Stimulated activated CD4-positive, alpha-beta T cell treated with anti-CD3 and anti-CD28 coated beads, Interleukin-4, amount 100 ng/mL, for 1 hour (primary cell): ENCODE results near the gene CCDC150.
A peak's percentile ranks its signal among the peaks of the same experiment; 100 is the strongest.
"Not testable (repeated sequence)": the region's sequence is repeated elsewhere in the genome, so short reads cannot be mapped to it uniquely, and the experiment has no call there.

Experiments
- DNase-seq: peaks from one replicate; pipeline ENCODE4 v3.0.0-alpha.2; 2020

The CCDC150 gene

GRCh38 chr2:196639180-196640030, at the start of gene CCDC150:
Gene CCDC150 (plus strand): TSS chr2:196639715. CDS start chr2:196639767, 52 bp downstream.
- DNase-seq = peak; percentile 92

- no peak for DNase-seq
Observed at GRCh38 chr2:196590286-196590685, 49.2 kb upstream of the CCDC150 start.

- DNase-seq = no peak
Observed at GRCh38 chr2:196591004-196591403, 48.5 kb upstream of the CCDC150 start.

- no peak for DNase-seq
Observed at GRCh38 chr2:196591621-196592022, 47.9 kb upstream of the CCDC150 start.

GRCh38 chr2:196592331-196592910, 47.1 kb upstream of the CCDC150 start:
- no peak for DNase-seq

GRCh38 chr2:196592911-196593881, 46.3 kb upstream of the CCDC150 start, which contains the start of gene HECW2:
Gene HECW2 (minus strand): TSS chr2:196593554.
- peak; percentile 5 for DNase-seq

- no peak for DNase-seq
Observed at GRCh38 chr2:196594158-196594557, 45.4 kb upstream of the CCDC150 start.

GRCh38 chr2:196597531-196597930, 42.0 kb upstream of the CCDC150 start:
- no peak for DNase-seq

GRCh38 chr2:196598412-196598811, 41.1 kb upstream of the CCDC150 start:
- no peak for DNase-seq

GRCh38 chr2:196598846-196599245, 40.7 kb upstream of the CCDC150 start:
- no peak for DNase-seq

GRCh38 chr2:196601430-196602306, 37.8 kb upstream of the CCDC150 start:
- no peak for DNase-seq

GRCh38 chr2:196604196-196604595, 35.3 kb upstream of the CCDC150 start:
- no peak for DNase-seq

- DNase-seq = no peak
Observed at GRCh38 chr2:196606516-196606915, 33.0 kb upstream of the CCDC150 start.

- DNase-seq = no peak
Observed at GRCh38 chr2:196607073-196607472, 32.4 kb upstream of the CCDC150 start.

- not testable (repeated sequence) for DNase-seq
Observed at GRCh38 chr2:196607896-196608295, 31.6 kb upstream of the CCDC150 start.

GRCh38 chr2:196609806-196610205, 29.7 kb upstream of the CCDC150 start:
- no peak for DNase-seq

- no peak for DNase-seq
Observed at GRCh38 chr2:196610796-196611195, 28.7 kb upstream of the CCDC150 start.

GRCh38 chr2:196613302-196613701, 26.2 kb upstream of the CCDC150 start:
- no peak for DNase-seq

GRCh38 chr2:196617430-196617829, 22.1 kb upstream of the CCDC150 start:
- no peak for DNase-seq

GRCh38 chr2:196618661-196619060, 20.9 kb upstream of the CCDC150 start:
- no peak for DNase-seq

GRCh38 chr2:196630531-196630930, 9.0 kb upstream of the CCDC150 start:
- DNase-seq = no peak

GRCh38 chr2:196635156-196635555, 4.4 kb upstream of the CCDC150 start:
- no peak for DNase-seq
